SK-N-MC (cell line): ENCODE data around the gene PDIA2.
"Not testable (repeated sequence)": the region's sequence is repeated elsewhere in the genome, so short reads cannot be mapped to it uniquely, and the experiment has no call there.

Source experiments
- DNase-seq: peaks from one replicate; pipeline ENCODE4 v3.0.0-alpha.2; 2011; ENCODE audit warnings: low read depth, low spot score
- H3K27ac ChIP-seq: fragments of 200-600 bp; sonication (generic); 2 replicates; pipeline ENCODE4 v1.5.1; 2016; ENCODE audit warnings: mixed run types
- H3K36me3 ChIP-seq: fragments of 200-600 bp; sonication (generic); 2 replicates; pipeline ENCODE4 v1.6.1; 2017; ENCODE audit warnings: antibody characterized with exemption, low read length, mixed read lengths; ENCODE audit not compliant: insufficient read depth
- H3K4me3 ChIP-seq: fragments of 200-600 bp; sonication (generic); 2 replicates; pipeline ENCODE4 v1.5.1; 2016
- H3K9ac ChIP-seq: fragments of 200-600 bp; sonication (generic); 2 replicates; pipeline ENCODE4 v1.8.0; 2017; ENCODE audit warnings: mixed run types, mixed read lengths; ENCODE audit not compliant: insufficient read length
- H3K9me3 ChIP-seq: fragments of 200-600 bp; sonication (generic); 2 replicates; pipeline ENCODE4 v1.6.1; 2017; ENCODE audit warnings: low read depth, mild to moderate bottlenecking, antibody characterized with exemption, low read length, moderate library complexity, mixed read lengths
- EZH2 ChIP-seq: fragments of 200-600 bp; sonication (generic); IDR thresholded peaks from one replicate; pipeline ENCODE4 v1.6.1; 2017; ENCODE audit warnings: antibody characterized with exemption
- FOXP2 ChIP-seq: optimal IDR thresholded peaks from 2 replicates; pipeline ENCODE3; 2011; ENCODE audit warnings: mild to moderate bottlenecking, moderate library complexity; ENCODE audit not compliant: insufficient read depth; ENCODE audit errors: extremely low read length, control extremely low read depth
- POLR2AphosphoS5 ChIP-seq: IDR thresholded peaks from 2 replicates; pipeline ENCODE4 v1.6.1; 2012; ENCODE audit warnings: mild to moderate bottlenecking, low read depth, low read length, borderline replicate concordance

The PDIA2 gene

DNA sequence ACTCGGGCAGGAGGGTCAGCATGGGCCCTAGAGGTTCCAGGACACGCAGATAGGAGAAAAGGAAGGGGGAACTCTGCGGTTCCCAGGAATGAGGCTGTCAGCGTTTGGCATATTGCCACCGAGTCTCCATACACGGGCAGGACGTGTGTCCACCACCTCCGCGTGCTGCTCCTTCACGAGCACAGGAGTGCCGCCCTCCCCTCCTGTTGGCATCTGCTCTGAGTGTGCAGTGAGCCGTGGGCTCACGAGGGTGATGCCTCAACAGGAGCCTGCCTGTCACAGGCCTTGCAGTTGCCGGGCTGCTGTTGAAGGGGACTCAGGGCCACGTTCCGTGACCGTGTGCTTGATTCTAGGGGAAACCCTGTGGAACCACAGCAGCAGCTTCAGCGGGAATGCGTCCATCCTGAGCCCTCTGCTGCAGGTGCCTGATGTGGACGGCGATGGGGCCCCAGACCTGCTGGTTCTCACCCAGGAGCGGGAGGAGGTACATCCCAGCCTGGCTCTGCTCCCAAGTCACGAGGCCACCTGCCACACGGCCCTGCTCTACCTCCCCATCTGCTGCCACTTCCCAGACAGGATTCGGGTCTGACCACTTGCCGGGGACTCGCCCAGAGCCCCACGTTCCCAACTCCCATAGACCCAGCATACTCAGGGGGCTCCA is 21.8 kb upstream of the PDIA2 start:
- DNase-seq: no peak
- no peaks in the 10 kb centered on the region; the same call in 1 of the 2 replicates for H3K36me3 ChIP-seq
- no peaks in the 10 kb centered on the region for H3K9me3 ChIP-seq
- no peak overlapping the region for H3K4me3 ChIP-seq
- H3K9ac ChIP-seq: no peak overlapping the region
- no peak for TF ChIP-seq FOXP2
- no peak for TF ChIP-seq POLR2AphosphoS5
- TF ChIP-seq EZH2: no peak
- no peak overlapping the region for H3K27ac ChIP-seq

DNA sequence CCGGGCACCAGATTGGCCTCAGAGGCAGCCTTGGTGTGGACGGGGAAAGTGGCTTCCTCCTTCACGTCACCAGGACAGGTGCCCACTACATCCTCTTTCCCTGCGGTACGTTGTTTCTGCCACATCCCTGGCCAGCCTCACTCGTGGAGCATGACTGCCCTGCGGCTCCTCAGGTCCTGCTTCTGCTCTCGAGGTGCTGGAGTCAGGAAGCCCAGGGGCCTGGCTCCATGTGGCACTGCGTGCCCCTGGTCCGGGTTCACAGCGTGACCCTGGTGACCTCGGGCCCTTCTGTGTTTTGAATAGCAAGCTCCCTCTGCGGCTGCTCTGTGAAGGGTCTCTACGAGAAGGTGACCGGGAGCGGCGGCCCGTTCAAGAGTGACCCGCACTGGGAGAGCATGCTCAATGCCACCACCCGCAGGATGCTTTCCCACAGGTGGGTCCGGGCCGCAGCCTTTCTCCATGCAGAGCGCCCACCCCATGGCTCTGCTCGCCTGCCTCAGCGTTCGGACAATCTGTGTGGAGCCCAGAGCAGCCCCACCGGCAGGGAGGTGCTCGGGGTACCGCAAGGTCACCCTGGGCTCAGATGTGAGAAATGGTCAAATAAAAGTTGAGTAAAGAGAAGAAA is 20.7 kb upstream of the PDIA2 start:
- DNase-seq: no peak
- Histone ChIP-seq H3K9me3 (no peaks in the 10 kb centered on the region), H3K4me3 (no peak overlapping the region), H3K36me3 (no peaks in the 10 kb centered on the region; the same call in 1 of the 2 replicates), H3K27ac (no peak overlapping the region), H3K9ac (no peak overlapping the region)
- TF ChIP-seq POLR2AphosphoS5 (no peak), FOXP2 (no peak), EZH2 (no peak)

DNA sequence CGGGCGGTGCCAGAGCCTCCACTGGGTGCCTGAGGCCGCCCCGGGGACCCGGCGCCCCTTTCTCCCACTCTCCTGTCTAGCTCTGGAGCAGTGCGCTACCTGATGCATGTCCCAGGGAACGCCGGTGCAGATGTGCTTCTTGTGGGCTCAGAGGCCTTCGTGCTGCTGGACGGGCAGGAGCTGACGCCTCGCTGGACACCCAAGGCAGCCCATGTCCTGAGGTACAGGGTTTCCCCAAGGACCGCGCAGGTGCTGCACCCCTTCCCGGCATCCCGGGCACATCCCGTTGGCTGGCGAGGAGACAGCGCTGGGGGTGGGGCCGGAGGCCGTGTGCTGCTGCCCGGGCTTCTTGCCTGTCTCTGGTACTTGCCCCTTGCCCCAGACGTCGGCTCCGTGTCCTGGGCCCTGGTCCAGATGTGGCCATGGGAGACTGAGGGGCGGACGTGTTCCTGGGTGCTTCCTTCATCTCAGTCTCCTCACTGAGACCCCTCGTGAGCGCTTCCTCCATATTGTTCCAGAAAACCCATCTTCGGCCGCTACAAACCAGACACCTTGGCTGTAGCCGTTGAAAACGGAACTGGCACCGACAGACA is 19.7 kb upstream of the PDIA2 start:
- Histone ChIP-seq H3K4me3 (no peak overlapping the region), H3K9me3 (no peaks in the 10 kb centered on the region), H3K9ac (no peak overlapping the region), H3K27ac (no peak overlapping the region), H3K36me3 (no peaks in the 10 kb centered on the region; the same call in 1 of the 2 replicates)
- DNase-seq: no peak
- TF ChIP-seq EZH2: no peak
- TF ChIP-seq FOXP2: no peak
- TF ChIP-seq POLR2AphosphoS5: no peak

DNA sequence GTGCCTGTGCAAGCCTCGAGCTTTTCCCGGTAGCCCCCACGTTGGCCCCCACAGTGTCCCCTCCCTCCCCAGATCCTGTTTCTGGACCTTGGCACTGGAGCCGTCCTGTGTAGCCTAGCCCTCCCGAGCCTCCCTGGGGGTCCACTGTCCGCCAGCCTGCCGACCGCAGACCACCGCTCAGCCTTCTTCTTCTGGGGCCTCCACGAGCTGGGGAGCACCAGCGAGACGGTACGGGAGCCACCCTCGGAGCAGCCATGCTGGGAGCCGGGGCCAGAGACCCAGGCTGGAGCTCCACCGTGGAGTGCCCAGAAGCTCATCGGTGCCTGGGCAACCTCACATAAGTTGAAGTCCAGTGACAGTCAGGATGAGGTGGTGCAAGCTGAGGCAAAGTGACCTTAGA is 19.0 kb upstream of the PDIA2 start:
- no peak for DNase-seq
- Histone ChIP-seq H3K36me3 (no peaks in the 10 kb centered on the region; the same call in 1 of the 2 replicates), H3K9me3 (no peaks in the 10 kb centered on the region), H3K9ac (no peak overlapping the region), H3K4me3 (no peak overlapping the region), H3K27ac (no peak overlapping the region)
- no peak for TF ChIP-seq EZH2
- no peak for TF ChIP-seq FOXP2
- no peak for TF ChIP-seq POLR2AphosphoS5

DNA sequence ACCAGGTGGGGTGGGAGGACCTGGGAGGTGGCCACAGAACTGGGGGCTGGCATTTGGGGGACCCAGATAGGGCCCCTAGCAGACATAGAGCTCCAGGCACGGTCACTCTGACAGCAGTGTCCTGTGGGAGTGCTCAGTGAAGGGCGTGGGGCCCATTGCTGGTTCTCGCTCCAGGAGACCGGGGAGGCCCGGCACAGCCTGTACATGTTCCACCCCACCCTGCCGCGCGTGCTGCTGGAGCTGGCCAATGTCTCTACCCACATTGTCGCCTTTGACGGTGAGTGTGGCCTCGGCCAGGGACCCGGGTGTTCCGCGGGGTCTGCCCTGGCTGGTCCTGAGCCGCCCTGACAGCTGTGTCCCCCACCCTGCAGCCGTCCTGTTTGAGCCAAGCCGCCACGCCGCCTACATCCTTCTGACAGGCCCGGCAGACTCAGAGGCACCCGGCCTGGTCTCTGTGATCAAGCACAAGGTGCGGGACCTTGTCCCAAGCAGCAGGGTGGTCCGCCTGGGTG is 18.5 kb upstream of the PDIA2 start:
- H3K9ac ChIP-seq: no peak overlapping the region
- no peak overlapping the region for H3K27ac ChIP-seq
- H3K36me3 ChIP-seq: no peaks in the 10 kb centered on the region; the same call in 1 of the 2 replicates
- no peak for TF ChIP-seq FOXP2
- no peak for TF ChIP-seq EZH2
- TF ChIP-seq POLR2AphosphoS5: no peak
- DNase-seq: no peak
- no peak overlapping the region for H3K4me3 ChIP-seq
- H3K9me3 ChIP-seq: no peaks in the 10 kb centered on the region

DNA sequence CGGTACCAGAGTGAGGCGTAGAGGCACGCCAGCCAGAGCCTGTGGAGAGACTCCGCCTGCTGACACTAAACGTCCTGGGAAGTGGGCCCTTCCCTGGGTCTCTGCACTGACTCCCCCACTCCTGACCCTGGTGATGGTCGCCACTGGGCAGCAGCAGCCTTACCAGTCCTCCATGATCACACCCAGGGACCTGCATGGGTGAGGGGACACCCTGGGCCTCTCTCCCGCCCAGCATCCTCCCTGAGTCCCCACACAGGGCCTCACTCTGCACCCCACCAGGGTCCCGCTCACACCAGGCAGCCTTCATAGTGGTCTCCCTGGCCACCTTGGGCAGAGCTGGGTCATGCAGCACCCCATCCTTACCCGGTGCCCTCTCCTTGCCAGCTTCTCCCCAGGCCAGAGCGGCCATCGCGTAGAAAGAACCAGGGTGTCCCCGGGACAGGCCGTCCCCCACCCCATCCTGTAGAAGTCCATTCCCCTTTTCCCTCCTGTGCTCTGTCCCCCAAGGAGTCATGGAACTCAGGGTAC is 17.9 kb upstream of the PDIA2 start:
- H3K27ac ChIP-seq: no peak overlapping the region
- TF ChIP-seq EZH2 (no peak), FOXP2 (no peak), POLR2AphosphoS5 (no peak)

DNA sequence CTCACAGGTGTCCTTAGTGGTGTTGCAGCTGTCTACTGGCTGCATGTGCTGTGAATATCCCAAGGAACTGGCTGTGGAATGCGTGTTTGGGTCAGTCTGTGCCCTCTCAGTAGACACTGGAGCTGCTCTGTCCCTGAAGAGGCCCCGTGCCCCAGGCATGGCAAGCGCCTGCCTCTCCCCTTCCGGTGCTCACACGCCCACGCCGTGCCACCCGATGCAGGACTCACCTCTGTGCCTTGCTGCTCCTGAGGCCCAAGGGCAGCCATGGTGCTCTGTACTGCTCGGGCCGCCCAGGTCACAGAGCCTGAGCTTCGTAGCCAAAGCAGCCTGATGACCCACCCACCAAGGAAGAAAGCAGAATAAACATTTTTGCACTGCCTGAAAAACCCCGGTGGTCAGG is 17.3 kb upstream of the PDIA2 start:
- no peaks in the 10 kb centered on the region for H3K9me3 ChIP-seq

More for the DNA sequence above, 17.9 kb upstream of the PDIA2 start:
- Histone ChIP-seq H3K9ac (no peak overlapping the region), H3K9me3 (no peaks in the 10 kb centered on the region), H3K4me3 (no peak overlapping the region), H3K36me3 (no peaks in the 10 kb centered on the region; the same call in 1 of the 2 replicates)
- DNase-seq: no peak

DNA sequence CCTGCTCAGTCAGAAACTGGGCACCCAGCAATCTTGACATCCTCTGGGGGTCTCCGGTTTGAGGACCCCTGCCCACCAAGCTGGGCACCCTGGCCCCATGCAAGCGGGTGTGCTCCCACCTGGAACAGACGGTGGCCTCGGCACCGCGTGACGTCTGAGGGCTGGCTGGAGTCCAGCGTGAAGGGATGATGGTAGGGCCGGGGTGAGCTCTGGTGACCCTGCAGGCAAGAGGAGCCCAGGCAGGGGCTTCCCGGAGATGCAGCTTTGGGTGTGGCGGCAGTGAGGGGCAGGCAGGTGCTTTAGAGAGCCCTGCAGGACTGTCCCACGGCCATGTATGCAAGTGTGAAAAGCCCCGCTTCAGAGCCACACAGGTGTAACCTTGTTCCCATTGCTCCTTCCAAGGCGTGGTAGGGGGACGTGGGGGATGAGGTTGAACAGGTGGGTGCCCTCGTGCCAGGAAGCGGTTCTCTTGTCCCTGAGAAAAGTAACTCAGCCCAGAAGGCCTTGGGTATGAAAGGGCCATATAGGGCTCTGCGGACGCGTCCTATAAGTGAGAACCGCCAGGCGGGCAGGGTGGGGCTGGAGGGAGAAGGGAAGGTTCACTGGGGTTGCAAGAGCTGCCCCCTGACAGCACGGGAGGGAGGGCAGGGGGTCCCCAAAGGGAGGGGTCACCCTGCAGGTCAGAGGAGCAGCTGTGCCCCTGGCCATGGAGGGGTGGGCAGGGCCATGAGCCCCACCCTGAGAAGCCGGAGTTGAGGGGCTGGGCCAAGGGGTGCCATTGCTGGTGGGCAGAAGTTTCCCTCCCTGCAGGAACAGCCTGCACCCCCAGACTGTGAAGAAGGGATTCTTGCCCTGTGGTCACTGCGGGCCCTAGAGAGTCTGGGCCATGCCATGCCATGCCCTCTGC is 16.5 kb upstream of the PDIA2 start:
- DNase-seq: no peak
- no peak for TF ChIP-seq POLR2AphosphoS5
- TF ChIP-seq FOXP2: no peak
- no peak for TF ChIP-seq EZH2

More for the DNA sequence above, 17.3 kb upstream of the PDIA2 start:
- Histone ChIP-seq H3K27ac (no peak overlapping the region), H3K36me3 (no peaks in the 10 kb centered on the region; the same call in 1 of the 2 replicates), H3K9ac (no peak overlapping the region), H3K4me3 (no peak overlapping the region)
- DNase-seq: no peak
- no peak for TF ChIP-seq EZH2
- no peak for TF ChIP-seq POLR2AphosphoS5
- TF ChIP-seq FOXP2: no peak

DNA sequence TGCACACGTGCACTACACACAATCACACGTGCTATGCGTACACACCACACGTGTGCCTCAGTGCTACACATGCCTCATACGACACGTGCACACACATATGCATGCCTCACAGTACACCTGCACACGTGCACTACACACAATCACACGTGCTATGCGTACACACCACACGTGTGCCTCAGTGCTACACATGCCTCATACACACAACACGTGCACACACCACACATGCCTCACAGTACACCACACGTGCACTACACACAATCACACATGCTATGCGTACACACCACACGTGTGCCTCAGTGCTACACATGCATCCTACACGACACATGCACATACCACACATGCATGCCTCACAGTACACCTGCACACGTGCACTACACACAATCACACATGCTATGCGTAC is 15.4 kb upstream of the PDIA2 start:
- not testable (repeated sequence) for DNase-seq, H3K36me3 ChIP-seq, H3K9me3 ChIP-seq, H3K27ac ChIP-seq, H3K4me3 ChIP-seq, H3K9ac ChIP-seq

More for the DNA sequence above, 16.5 kb upstream of the PDIA2 start:
- Histone ChIP-seq H3K36me3 (no peaks in the 10 kb centered on the region; the same call in 1 of the 2 replicates), H3K4me3 (no peak overlapping the region), H3K9me3 (no peaks in the 10 kb centered on the region), H3K27ac (no peak overlapping the region), H3K9ac (no peak overlapping the region)
